A549 treated with Hydrocortisone at 1 μM for 4 hours (cell line): Measurements from ENCODE around the gene FCAMR. TPM values are rescaled to one million over a fixed set of nuclear protein-coding genes. Genes with fewer than 3 reads are reported as not detected.

Experiments
- total RNA-seq: library from RNA; stranded (reverse); fragments of 200-300 nt; extraction: Qiagen RNA extraction; gene quantifications from 5 replicates; pipeline ENCODE4 v1.2.3, GENCODE V29; 2022

Gene FCAMR, protein sequence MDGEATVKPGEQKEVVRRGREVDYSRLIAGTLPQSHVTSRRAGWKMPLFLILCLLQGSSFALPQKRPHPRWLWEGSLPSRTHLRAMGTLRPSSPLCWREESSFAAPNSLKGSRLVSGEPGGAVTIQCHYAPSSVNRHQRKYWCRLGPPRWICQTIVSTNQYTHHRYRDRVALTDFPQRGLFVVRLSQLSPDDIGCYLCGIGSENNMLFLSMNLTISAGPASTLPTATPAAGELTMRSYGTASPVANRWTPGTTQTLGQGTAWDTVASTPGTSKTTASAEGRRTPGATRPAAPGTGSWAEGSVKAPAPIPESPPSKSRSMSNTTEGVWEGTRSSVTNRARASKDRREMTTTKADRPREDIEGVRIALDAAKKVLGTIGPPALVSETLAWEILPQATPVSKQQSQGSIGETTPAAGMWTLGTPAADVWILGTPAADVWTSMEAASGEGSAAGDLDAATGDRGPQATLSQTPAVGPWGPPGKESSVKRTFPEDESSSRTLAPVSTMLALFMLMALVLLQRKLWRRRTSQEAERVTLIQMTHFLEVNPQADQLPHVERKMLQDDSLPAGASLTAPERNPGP
- total RNA-seq = 0.08 TPM in 1 of 5 replicates, not detected in the others

DNA sequence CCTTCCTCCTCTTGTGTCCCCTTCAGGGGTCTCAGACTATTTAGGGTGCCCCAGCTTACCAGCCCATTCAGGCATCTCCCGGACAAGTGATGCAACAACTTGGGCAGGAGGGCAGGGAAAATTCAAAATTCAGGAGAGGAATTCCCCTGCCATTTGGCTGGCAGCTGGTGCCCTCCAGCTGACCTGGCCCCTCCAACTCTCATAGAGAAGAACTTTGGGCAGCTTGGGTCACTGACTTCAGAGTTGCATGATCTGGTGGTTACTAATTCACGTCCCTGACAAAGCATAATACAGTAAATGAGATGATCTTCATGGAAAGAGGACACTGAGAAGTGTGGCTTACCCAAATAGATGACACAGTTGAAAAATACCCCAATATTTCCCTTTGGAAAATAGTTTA is at the start of gene FCAMR:
Gene FCAMR (minus strand): TSS at position 15 of the 400 bp plus-strand sequence. CDS start 335 bp downstream, outside the sequence.

DNA sequence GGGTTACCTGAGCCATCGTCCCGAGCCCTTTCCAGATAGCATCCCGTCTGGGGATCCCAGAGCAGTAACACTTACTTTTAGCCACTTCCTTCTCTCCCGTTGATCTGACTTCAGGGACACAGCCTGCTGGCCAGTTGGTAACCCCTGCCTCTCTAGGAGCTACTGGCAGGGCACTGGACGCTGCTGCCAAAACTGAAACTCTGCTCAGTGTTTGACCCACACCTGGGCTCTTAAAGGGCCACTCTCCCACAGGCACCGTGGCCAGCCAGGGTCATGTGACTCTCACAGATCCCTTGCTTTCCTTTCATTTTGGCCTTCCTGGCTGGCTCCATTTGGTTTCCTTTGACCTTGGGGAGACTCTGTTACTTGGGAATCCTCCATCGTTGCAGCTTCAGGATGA is 24.0 kb downstream of the FCAMR start, which contains the start of gene PIGR:
Gene PIGR (minus strand): TSS at position 206 of the 400 bp plus-strand sequence. CDS start 5,935 bp downstream, outside the sequence.

DNA sequence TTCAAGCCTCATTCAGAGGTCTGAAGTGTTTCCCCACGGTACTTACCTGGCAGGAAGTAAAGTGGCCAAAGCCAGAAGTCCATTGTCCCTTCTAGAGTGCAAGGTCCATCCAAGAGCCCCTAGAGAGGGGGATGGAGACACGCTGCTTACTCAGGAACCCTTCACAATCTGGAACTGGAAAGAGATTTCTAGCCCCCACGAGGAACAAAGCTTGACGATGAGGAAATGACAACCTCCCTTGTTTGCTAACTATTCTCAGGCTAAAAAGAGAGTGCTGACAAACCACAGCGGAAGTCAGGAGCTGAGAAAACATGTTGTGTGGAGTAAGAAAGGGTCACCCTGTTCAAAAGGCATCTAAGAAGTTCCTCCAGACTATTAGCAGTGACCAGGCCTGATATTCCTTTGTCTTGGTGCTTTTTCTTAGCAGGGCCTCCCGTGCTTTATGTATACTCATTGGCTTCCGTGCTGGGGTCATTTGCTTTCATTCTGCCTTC is 48.4 kb downstream of the FCAMR start, which contains the start of gene FCMR:
Gene FCMR (minus strand): TSS at position 170 of the 494 bp plus-strand sequence. CDS start 87 bp downstream, at position 83.

Other genes starting within 250 kb of the FCAMR start
- gene IL19, start 199.7 kb downstream of the FCAMR start, total RNA-seq = not detected in 5 replicates
- not detected in 5 replicates for gene IL10, start 198.0 kb downstream of the FCAMR start, total RNA-seq
- not detected in 5 replicates for gene IL20, start 104.8 kb downstream of the FCAMR start, total RNA-seq
- gene IL24, start 73.0 kb downstream of the FCAMR start, total RNA-seq = 0.25 to 0.61 TPM (median 0.54 TPM) in 5 replicates
- gene FCMR, start 48.5 kb downstream of the FCAMR start, total RNA-seq = 3.4 to 7.7 TPM (median 5.1 TPM) in 5 replicates
- gene PIGR, start 24.0 kb downstream of the FCAMR start, total RNA-seq = 0.01 to 0.05 TPM (median 0.03 TPM) in 3 of 5 replicates, not detected in the others
- gene C1orf116, start 62.3 kb upstream of the FCAMR start, total RNA-seq = 5.6 to 6.9 TPM (median 6.0 TPM) in 5 replicates
- gene YOD1, start 80.7 kb upstream of the FCAMR start, total RNA-seq = 6.3 to 9.6 TPM (median 7.7 TPM) in 5 replicates
- 5.3 to 8.1 TPM (median 5.7 TPM) in 5 replicates for gene PFKFB2, start 82.8 kb upstream of the FCAMR start, total RNA-seq
- gene C4BPB, start 118.4 kb upstream of the FCAMR start, total RNA-seq = 1.1 to 2.2 TPM (median 1.4 TPM) in 5 replicates
- gene C4BPA, start 133.8 kb upstream of the FCAMR start, total RNA-seq = 0.45 to 0.99 TPM (median 0.53 TPM) in 5 replicates